HL-60/S4 treated with phorbol 12-myristate 13-acetate at 8.2 ng/mL for 4 days and 3 days (cell line): ENCODE data around the gene BACE1-AS.
"Not testable (repeated sequence)": the region's sequence is repeated elsewhere in the genome, so short reads cannot be mapped to it uniquely, and the experiment has no call there.

Source experiments
- in situ Hi-C: fragments of 300-500 bp; cut with MboI; formaldehyde crosslinking; loops from 2 replicates; pipeline ENCODE4 v1.15.0; 2022; ENCODE audit warnings: low sequenced_read_pairs

The BACE1-AS gene

DNA sequence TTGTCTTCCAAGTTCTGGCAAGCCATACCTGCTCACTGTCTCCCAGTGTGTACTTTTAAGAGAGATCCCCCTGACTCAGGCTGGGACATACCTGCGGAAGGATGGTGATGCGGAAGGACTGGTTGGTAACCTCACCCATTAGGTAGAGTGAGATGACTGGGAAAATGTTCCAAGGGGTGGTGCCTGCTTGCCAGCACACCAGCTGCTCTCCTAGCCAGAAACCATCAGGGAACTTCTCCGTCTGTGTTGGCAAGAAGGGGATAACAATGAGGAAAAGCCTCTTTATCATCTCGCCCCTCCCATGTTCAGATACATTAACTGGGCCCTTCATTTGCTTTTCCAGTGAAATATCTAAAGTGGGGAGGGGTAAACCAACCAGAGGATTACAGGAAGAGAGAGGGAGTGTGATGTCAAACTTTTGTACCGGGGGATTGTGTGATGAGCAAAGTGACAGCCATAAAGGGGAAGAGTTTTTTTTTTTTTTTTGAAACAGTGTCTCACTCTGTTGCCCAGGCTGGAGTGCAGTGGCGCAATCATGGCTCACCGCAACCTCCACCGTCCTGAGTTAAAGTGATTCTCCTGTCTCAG lies at the start of gene BACE1-AS:
Gene BACE1-AS, plus strand, starts transcription at position 538 of the 588 bp plus-strand sequence.
- in situ Hi-C loops = no loop called here

DNA sequence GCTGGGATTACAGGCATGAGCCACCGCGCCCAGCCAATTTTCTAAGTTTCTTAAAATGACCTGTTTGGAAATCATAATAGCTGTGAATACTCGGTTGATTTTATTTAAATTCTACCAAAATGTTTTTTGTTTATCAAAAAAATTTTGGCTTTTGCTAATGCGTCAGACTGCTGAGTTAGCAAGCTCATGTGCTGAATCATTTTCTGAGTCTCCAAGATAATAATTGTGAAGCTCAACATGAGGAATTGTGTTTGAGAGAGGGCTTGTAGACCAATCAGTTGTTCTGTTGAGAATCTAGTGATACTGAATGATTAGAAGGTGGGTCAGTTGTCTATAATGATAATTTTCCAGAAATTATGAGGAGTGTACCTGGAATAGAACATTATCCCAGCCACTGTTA lies 42.8 kb upstream of the BACE1-AS start:
- in situ Hi-C loops = no loop called here

DNA sequence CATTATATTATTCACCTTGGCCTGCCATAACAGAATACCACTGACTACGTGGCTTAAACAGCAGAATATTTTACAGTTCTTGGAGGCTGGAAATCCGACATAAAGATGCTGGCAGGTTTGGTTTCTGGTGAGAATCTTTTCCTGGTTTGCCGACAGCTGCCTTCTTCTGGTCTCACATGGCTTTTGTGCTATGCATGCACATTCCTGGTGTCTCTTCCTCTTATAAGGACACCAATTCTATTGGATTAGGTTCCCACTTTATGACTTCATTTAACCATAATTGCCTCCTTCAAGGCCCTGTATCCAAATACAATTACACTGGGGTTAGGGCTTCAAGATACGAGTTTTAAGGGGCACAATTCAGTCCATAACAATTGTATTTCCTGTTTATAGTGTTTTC lies 41.6 kb upstream of the BACE1-AS start:
- in situ Hi-C loops = no loop called here

DNA sequence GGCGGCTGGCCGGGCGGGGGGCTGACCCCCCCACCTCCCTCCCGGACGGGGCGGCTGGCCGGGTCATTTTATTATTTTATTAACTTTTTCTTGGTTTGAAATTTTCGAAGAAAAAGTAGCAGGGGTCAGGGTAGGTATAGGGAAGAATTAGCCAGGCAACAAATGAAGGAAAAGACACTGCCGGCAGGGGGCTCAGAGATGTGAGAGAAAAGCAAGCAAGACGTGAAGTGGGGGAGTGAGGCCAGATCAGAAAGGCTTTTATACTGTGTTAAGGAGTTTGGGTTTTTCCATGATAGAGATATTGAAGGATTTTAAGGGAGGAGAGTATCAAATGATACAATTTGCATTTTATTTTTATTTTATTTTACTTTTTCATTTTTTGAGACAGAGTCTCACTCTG lies 39.6 kb upstream of the BACE1-AS start:
- in situ Hi-C loops = no loop called here

DNA sequence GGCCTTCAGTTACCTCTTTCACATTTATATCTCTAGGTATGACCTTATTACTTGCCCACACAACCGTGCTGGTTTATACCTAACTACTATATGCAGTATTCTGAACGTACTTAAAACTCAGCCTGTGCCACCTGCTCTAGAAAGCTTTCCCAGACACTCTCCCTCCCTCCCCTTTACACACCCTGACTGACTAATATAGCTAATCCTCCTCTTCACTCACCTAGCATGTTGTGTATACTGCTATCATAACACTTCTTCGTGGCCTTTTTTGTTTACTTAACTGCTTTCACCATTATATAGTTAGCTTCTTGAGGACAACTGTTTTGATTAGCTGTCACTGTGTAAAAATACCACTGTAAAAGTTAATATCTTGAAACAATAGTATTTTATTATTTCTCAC lies 35.2 kb upstream of the BACE1-AS start:
- in situ Hi-C loops = no loop called here

DNA sequence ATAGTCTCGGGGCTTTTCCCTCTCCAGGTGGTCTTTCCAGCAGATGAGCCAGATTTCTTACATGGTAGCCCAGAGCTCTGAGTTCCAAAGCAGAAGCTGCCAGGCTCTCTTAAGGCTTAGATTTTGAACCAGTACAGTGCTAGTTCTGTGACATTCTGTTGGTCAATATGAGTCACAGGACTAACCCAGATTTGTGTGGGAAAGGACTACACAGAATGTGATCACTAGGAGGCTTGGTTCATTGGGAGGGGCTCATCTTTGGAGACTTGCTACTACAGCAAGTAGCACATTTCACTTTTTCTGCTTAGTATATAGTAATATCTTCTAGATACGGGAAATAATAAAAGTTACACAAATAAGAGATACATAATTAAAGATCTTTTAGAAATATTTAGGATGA lies 34.6 kb upstream of the BACE1-AS start:
- in situ Hi-C loops = no loop called here

DNA sequence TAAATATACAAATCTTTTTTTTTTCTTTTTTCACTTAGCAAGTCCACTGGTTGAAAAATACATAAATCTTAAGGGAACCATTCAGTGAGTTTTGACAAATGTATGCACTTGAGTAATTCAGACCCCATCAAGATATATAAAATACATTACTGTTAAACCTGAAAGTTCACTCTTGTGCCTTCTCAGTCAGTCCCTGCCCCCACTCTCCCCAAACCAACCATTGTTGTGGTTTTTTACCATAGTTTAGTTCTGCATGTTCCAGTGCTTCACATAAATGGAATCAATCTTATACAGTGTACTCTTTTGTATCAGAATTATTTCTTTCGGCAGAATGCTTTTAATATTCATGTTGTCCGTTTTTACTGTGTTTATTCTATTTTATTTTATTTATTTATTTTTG lies 32.6 kb upstream of the BACE1-AS start:
- in situ Hi-C loops = no loop called here

DNA sequence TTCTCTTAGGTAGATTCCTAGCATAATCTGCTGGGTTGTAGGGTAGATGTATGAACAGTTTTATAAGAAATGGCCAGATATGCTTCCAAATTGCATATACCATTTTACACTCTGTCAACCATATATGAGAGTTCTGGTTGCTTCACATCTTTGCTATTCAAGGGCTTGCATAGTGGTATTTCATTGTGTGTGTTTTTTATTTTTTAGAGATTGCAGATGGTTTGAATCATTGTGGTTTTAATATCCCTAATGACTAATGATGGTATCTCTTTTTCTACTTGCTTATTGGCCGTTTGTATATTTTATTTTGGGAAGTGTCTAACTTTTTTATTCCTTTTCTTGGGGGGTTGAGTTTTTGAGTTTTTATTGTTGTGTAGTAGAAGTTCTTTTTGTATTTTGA lies 31.7 kb upstream of the BACE1-AS start:
- in situ Hi-C loops = no loop called here

DNA sequence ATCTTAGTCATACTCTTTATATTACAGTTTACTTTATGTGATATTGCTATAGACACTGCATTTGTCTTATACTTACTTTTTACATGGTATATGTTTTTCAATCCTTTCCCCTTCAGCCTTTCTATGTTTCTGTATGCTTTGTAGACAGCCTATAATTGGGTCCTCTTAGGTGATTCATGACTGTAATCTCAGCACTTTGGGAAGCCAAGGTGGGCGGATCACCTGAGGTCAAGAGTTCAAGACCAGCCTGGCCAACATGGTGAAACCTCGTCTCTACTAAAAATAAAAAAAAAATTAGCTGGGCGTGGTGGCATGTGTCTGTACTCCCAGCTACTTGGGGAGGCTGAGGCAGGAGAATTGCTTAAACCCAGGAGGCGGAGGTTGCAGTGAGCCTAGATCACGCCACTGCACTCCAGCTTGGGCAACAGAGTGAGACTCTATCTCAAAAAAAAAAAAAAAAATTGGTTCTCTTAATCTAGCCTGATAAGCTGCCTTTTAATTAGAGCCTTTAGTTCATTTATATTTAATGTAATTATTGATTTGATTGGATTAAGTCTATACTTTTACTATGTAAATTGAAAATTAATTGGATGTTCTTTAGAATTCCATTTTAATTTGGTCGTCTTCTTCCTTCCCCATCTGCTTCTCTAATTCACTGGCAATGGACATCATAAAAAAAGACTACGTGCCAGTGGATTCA lies 26.4 kb upstream of the BACE1-AS start:
- in situ Hi-C loops = not testable (repeated sequence)

DNA sequence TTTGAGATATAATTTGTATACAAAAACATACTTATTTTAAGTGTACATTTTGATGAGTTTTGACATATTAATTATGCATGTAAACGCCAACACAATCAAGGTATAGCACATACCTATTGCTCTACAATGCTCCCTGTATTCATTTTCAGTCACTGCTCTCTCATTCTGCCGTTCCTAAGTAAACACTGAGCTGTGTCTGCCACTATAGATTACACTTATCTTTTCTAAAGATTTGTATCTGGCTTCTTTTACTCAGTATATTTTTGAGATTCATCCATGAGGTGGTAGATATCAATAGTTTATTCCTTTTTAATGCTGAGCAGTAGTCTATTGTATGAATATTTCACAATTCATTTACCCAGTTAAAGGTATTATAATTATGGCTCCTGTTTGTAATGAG lies 25.4 kb upstream of the BACE1-AS start:
- in situ Hi-C loops = no loop called here

DNA sequence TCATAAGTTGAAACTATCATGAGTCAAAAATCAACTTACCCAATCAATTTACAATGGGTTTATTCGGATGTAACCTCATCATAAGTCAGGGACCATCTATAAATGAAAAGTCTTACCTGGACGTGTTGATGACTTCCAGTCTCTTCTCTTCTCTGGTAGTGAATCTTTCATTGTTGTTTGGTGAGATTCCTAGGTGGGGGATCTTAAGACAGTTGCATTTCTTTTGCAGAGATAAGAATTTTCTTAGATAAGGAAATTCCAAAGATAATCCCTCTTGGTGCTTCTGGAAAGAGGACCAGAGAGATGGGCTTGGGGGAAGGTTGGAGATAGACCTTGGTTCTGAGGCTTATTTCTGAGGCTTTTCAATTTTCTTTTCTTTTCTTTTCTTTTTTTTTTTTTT lies 21.3 kb upstream of the BACE1-AS start:
- in situ Hi-C loops = no loop called here

DNA sequence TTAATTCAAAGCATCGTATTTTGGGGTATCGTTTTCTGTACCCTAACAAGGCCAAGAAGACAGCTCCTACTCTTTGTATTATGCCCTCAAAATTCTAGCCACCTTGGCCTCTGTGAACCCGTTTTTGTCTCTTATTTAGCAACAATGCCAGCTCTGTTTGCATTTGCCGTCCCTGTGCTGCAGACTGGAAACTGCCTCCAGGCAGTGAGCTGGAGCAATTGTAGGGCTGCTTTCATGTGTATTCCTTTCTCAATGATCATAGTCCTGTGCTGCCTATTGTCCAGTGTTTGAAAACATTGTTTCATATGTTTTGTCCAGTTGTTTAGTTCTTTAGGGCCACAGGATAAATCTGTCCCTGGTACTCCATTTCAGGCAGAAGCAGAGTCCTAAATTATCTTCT lies 19.9 kb upstream of the BACE1-AS start:
- in situ Hi-C loops = no loop called here

DNA sequence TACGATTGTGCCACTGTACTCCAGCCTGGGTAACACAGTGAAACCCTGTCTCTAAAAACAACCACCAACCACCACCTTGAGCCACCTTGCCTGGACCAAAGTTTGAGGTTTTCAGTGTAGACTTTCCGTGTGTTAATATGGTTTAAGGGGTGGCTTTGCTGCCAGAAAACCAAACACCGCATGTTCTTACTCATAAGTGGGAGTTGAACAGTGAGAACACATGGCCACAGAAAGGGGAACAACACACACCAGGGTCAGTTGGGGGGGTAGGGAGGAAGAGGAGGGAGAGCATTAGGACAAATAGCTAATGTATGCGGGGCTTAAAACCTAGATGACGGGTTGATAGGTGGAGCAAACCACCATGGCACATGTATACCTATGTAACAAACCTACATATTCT lies 19.0 kb upstream of the BACE1-AS start:
- in situ Hi-C loops = not testable (repeated sequence)

DNA sequence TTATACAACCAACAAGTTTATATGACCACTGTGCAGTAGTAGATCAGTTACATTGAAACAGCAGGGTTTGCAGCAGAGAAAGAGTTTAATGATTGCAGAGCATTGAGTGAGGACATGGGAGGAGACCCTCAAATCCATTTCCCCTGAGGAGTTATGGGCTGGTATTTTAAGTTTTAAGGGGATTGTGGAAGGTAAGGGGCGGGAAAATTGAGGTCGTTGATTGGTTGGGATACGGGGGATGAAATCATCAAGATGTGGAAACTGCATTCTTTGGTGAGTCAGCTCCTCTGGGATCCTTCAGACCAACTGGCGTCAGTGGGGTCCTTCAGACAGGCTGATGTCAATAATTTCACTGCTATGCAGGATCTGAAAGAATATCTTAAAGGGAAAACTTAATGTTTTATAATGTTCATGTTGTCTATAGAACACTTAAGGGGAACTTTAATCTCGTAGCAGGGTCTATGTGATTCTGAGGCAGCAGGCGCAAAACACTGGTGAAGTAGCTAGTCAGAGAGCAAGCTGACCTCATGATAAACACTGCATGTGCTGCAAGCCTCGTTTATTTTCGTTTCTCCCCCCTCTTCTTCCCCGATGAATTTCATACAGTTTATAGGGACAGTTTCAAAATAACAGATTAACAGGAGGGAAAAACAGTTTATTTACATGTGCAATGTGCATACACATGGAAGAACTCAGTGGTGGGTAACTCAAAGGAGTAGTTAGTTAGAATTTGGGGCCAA lies 17.4 kb upstream of the BACE1-AS start:
- in situ Hi-C loops = no loop called here

DNA sequence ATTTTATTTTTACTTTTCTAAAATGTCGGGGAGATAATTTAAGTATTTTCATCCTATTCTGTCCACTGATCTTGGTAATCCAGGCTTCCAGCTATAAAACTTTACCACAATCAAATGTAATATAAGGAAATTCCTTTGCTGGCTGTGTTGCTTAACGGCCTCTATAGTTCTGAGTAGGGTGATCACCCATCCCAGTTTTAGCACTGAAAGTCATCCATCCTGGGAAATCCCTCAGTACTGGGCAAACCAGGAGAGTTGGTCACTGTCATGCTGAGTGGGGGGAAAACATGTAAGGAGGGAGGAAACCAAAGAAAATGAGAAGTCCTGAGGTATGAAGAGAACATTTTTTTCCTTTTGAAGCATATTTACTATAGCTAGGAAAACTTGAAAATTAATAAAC lies 12.8 kb upstream of the BACE1-AS start:
- in situ Hi-C loops = no loop called here

DNA sequence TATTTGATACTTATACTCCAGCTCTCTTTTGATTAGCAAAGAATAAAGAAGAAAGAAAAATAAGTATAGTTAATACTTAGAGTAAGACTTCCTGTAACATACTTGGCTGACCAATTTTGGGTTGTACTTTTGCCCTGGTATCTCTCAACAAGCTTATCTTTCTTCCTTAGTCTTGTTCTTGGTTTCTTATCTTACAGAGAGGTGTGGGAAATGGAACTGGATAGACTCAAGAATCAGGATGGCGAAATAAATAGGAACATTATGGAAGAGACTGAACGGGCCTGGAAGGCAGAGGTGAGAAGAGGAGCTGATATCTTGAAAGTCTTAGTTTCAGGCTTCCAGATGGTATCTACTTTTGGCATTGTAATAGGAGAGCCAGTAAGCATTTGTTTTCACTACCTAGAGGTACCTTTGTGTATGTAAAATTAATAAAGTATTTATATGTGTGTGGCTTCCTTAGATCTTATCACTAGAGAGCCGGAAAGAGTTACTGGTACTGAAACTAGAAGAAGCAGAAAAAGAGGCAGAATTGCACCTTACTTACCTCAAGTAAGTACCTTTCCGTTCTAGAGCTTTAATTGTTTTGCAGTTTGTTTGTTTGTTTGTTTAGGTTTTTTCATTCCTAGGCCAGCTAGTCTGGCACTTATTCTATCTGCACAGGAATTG lies 11.3 kb upstream of the BACE1-AS start:
- in situ Hi-C loops = no loop called here

DNA sequence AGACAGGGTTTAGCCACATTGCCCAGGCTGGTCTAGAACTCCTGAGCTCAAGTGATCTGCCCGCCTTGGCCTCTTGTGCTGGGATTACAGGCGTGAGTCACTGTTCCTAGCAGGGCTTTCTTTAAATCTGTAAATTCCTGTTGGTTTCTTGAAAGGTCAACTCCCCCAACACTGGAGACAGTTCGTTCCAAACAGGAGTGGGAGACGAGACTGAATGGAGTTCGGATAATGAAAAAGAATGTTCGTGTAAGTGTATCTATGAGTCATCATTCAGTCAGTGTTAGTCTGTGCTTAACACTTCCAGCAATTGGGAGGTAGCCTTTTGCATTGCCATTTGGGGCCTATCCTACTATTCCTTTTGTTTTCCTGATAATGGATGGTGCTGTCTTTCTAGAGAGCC lies 10.0 kb upstream of the BACE1-AS start:
- in situ Hi-C loops = no loop called here

DNA sequence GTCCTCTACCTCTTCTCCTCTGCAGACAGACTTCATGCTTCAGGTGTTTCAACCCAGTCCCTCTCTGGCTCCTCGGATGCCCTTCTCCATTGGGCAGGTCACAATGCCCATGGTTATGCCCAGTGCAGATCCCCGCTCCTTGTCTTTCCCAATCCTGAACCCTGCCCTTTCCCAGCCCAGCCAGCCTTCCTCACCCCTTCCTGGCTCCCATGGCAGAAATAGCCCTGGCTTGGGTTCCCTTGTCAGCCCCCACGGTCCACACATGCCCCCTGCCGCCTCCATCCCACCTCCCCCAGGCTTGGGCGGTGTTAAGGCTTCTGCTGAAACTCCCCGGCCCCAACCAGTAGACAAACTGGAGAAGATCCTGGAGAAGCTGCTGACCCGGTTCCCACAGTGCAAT lies 9.3 kb upstream of the BACE1-AS start:
- in situ Hi-C loops = no loop called here

DNA sequence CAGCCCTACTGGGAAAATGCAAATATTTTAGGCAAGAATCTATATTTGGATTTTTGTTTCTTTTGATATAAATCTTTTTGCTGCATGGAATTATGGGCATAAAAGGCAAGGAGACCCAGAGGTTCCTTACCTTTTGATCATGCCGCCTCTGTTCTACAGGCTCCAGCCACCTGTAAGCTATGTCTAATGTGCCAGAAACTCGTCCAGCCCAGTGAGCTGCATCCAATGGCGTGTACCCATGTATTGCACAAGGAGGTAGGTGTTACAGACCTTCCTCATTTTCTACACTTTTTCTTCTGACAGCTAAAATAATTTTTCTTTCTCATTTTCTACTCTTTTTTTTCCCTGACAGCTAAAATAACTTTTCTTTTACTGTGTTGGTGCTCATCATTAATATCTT lies 8.2 kb upstream of the BACE1-AS start:
- in situ Hi-C loops = no loop called here

DNA sequence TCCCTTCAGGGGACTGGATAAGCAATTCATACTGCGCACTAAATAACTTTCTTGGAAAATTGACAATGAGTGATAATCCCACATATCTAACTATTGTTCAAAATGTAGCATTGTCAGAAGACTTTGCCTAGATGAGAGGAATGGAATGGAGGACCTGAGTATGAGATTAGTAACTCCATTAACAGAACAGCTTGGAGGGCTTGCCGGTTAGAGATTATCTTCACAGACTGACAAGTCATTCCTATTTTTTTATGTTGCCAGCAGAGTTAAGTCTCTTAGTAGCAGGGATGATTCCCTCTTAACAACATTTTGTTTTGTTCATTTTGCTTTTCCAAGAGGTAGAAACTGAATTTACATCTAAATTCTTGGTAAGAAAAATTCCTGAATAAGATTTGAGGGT lies 7.1 kb upstream of the BACE1-AS start:
- in situ Hi-C loops = no loop called here

DNA sequence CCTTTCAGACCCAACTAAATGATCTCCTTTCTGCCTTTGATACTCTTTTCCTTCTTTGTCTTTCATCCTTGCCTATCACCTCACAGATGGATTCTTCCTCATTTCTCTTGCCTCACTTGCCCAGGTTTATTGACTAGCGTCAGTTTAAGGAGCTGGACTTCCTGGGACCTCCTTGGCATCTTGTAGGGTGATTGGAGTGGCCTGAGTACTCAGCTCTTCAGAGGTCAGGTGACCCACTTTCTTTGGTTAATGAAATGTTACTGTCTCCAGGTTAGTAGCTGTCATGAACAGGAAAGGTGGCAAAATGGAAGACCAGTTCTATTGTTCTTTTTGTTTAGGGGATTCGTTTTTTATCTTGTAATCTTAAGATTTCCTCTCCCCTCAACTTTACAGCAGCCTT lies 4.6 kb upstream of the BACE1-AS start:
- in situ Hi-C loops = no loop called here

DNA sequence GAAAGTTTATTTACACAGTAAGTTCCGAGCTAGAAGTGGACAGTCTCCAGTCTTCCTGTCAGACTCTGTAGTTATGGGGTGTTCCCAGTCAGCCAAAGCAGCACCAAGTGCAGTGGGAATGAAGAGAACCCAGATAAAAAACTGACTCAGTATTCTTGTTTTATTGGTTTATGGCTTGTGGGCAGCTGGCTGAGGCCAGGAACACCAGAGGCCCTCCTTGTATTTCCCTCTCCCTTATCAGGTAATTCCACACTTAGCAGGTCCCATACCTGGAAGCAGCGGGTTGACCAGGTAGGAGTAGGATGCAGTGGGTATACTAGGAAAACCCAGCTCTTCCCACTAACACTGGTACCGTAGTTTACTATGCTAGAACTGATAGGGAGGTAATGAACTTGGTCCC lies 3.5 kb upstream of the BACE1-AS start:
- in situ Hi-C loops = no loop called here
